Middle frontal gyrus (tissue), 1 donor: ENCODE results near the gene NUP50.

ENCODE experiments used
- DNase-seq: peaks from one replicate; pipeline ENCODE4 v3.0.0-alpha.2; 2015; ENCODE audit warnings: low spot score; ENCODE audit errors: extremely low spot score

The NUP50 gene

DNA sequence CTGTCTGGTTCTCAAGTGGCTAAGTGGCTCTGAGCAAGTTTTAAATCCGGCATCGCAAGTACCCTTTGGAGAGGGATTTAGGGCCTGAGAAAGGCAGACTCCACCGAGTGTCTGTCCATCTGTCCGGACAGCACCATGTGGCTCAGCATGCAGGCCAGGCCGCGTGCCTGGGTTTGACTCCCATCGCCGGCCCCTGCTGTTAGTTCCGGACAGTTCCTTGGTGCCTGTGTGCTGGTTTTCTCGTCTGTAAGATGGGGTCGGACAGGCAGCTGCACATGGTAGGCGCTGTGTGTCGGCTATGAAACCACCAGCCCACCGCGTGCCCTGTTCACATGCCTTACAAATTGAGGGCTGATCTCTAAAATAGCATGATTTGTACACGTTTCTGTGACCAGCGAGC, 31.0 kb downstream of the NUP50 start:
- DNase-seq: no peak

- DNase-seq: no peak
Measured at GRCh38 chr22:45195616-45196015, 31.9 kb downstream of the NUP50 start.

GRCh38 chr22:45196308-45196707, 32.6 kb downstream of the NUP50 start:
- DNase-seq: no peak

DNA sequence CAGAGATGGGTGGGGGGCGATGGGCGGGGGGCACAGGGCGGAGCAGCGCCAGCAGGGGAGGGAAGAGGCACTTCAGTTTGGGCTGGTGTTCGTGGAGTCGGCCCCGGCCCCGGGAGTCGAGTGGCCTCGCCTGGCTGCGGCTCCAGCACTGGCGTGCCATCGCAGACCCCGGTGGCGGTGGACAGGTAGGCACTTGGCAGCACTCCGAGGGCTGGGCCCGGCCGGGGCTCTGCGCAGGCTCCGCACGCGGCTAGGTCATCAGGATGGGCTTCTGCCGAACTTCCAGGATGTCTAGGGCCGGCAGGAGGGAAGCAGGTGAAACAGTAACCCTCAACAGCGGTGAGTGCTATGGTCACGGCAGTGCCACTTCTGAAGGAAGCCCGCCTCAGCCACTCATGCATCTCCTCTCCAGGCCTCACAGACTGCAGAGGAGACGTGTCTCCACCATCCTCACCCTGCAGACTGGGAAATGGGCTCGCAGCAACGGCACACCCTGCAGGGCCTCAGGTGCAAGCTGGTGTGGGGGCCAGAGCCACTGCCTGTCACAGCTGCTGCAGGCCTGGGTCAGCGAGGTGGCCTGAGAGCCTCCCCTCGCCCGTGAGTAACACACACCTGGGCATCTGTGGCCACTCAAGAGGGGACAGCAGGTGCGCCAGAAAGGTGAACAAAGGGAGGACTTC, 33.3 kb downstream of the NUP50 start:
- DNase-seq: no peak

DNA sequence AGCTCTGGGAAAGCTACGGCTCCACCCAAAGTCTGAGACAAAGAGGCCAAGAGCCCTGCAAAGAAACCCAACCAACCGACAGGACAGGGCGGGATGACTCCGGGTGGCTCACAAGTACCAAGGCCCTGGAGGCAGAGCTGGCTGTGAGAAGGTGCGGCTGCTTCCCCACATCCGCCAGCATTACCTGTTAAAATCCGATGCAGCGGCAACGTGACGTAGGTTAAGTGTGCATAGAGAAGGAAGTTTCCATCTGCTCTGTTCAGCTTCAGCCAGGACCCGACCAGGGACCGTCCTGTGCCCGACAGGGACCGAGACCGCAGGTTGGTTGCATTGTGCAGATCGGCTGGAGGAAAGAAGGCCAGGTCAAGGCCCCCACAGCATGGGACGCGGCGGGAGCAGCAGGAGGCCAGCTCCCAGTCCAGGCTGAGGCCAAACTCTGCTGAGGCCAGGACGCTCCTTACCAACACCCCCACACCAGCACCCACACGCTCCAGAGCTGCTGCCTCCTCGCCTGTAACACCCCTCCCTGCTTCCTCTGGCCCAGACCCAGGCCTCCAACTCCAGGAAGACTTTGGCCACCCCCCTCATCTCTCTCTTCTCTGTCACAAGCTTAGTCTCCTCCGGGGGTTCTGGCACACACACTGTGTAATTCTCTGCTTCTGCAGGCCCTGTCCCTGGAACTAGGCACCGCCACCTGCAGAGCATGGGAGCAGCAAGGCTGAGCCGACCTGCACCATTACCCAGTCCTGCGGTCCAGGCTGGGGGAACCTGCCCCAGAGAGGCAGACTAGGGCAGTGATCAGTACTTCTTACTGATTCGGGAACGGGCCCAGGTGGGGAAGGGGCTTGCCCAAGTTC, 34.1 kb downstream of the NUP50 start:
- no peak for DNase-seq

- DNase-seq: no peak
Measured at GRCh38 chr22:45198463-45198795, 34.7 kb downstream of the NUP50 start.

DNA sequence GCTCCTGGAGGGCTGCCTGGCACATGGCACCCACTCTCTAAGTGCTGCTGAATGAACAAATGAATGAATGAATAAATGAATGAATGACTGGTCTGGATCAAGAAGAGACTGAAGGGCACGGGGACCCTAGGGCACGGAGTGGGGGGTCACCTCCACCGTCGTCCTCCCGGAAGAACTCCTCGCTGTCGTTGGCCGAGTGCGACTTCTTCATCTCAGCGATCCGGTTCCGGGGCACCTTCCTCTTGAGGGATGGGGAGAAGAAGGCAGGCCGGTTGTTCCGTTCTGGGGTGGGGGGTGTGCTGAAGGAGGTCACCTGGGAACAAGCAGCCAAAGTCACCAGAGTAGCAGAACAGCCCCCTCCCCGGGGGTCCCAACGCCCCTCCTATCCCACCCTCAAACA, 36.0 kb downstream of the NUP50 start:
- DNase-seq: no peak

DNA sequence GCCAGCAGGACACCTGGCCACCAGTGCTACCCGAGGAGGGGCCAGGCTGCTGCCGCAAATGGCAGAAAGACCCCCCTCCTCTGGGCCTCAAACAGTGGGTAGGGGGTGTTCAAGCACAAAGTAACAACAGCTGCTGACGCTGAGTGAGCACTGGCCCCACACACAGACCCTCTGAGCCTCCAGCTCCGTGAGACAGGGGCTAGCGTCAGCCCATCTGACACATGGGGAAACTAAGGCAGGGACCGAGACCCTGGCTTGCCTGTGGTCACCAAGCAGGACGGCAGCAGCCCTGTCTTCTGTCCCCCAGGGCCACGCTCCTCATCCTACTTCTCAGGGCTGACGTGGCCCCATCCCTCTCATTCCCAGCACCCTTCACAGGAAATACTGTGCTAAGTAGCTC, 36.5 kb downstream of the NUP50 start:
- DNase-seq: no peak

GRCh38 chr22:45200860-45201511, 37.3 kb downstream of the NUP50 start:
- DNase-seq: no peak

DNA sequence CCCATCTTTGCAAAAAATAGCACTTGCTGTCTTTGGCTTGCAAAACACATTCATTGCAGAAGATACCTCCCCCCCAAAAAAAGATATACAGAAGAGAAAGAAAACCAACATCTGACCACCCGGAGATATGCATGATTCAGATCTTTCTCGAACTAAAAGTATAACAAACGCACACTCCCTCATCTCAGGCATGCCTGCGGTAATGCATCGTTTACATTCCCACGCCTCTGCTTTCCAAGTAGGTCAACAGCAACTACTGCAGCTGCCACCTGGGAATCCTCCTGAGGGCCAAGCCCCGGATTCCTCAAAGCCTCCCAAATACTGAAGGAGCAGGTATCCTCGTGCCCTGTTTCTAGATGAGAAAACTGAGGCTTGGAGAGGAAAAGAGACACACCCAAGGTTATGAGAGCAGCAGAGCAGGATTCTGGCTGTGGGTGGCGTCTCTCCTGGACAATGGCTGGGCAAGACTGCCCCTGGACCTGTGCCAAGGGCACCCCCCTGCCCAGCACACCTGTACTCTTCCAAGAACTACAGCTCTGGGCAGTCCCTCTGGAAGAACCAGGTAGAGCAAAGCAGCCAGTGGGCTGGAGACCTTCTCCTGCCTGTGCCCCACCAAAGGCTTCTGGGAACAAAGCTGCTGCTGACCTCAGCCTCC, 38.1 kb downstream of the NUP50 start:
- DNase-seq: no peak

DNA sequence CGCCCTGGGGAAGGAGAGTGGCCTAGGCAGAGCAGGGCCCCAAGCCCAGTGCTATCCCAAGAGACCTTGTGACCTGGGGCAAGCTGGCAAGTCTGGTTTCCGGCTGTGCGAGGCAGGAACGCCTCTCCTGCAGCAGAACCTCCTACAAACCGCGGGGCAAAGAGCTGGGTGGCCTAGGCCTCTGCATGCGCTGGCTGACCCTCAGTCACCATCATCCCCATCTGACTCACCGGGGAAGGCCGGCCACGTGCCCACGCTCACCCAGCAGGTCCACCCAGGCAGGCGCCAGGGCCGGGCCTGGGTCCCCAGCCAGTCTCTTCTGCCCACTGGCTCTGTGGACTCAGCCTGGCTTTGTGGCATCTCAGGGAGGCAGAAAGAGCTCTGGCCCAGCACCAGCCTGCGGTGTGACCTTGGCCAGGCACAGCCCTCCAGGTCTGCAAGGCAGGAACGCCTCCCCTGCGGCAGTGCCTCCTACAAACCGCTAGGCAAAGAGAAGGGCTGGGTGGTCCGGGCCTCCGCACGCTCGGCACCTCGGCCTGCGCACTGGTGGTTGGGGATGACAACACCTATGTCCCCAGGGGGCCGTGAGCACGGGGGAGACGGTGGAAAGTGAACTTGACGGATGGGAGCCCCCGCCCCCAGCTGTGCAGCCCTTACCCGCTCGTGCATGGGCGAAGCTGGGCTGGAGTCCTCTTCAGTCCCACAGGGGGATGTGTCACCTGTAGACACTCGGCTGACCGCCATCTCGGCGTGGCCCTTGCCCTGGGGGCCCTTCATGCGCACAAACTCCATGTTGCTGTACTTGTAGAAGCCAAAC, 38.8 kb downstream of the NUP50 start:
- DNase-seq: no peak

- DNase-seq: no peak
Measured at GRCh38 chr22:45203150-45203951, 39.6 kb downstream of the NUP50 start.

DNA sequence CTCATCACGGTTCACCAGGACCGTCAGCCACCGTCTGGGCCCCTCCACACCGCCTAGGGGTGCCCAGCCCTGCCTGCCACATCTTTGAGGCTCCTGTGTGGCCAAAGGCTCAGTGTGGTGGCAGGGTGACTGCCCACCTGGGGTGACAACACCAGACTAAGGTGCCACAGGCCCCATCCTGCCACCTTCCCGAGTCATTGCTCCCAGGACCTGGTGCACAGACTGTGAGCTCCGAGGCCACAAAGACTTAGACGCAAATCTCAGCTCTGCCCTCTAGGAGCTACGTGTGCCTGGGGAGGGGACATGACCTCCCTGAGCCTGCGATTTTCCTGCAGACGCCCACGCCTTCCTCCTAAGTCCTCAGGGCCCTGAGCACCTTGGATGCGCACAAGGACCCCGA, 40.5 kb downstream of the NUP50 start:
- no peak for DNase-seq

DNA sequence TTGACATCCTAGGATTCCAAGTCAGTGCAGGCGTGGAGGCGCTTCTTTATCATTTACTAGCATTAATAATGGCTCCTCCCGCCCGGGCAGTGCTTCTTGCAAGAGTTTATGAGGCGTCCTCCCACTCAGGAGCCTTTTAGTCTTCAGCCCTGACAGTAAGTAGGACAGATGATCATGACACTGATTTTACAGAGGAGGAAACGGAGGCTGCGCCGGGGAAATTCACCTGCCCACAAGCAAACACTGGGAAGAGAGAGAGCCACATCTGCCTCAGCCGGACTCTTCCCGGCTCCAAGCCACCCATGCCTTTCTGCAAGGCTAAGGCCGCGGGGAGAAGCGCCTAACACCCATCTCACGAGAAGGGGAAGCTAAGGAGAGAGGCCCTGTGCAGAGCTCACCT, 41.1 kb downstream of the NUP50 start:
- no peak for DNase-seq

- no peak for DNase-seq
Measured at GRCh38 chr22:45205276-45205925, 41.7 kb downstream of the NUP50 start.

DNA sequence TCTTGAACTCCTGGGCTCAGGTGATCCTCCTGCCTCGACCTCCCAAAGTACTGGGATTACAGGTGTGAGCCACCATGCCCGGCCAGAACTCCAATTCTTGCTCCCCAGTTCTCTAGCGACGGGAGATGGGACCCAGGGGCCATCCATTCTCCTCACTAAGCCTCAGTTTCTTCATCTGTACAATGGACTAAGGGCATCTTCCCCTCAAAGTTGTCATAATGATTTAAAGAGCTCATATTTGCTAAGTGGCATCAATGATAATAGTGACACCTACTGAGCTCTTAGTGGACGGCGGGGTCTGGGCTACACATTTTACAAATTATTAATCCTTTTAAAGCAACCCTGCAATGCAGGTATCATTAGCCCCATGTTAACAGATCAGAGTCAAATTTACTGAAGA, 42.5 kb downstream of the NUP50 start:
- no peak for DNase-seq

- no peak for DNase-seq
Measured at GRCh38 chr22:45207533-45207932, 43.8 kb downstream of the NUP50 start.

DNA sequence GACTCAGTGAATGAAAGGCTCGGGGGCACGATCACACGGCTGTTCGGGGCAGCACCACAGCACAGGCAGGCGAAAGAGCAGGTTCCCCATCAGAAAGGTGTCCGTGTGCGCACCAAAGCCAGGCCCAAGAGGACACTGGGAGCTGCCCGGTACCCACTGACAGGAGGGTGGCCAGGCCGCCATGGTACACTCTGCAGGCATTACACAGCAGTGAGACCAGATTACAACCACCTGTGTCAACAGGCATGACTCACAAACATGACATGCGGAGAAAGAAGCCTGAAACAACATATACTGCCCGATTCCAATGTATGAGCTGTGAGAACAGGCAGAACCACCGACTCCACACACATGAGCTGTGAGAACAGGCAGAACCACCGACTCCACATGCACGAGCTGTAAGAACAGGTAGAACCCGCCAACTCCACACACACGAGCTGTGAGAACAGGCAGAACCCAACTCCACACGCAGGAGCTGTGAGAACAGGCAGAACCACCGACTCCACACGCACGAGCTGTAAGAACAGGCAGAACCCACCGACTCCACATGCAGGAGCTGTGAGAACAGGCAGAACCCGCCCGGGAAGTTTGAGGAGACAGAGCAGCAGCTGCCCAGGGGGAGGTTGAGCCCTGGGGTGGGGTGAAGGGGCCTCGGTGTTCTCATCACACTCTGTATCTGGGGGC, 44.4 kb downstream of the NUP50 start:
- no peak for DNase-seq

GRCh38 chr22:45208696-45208992, 44.9 kb downstream of the NUP50 start:
- no peak for DNase-seq
